Measurements from ENCODE around the gene AKT3.

DNA sequence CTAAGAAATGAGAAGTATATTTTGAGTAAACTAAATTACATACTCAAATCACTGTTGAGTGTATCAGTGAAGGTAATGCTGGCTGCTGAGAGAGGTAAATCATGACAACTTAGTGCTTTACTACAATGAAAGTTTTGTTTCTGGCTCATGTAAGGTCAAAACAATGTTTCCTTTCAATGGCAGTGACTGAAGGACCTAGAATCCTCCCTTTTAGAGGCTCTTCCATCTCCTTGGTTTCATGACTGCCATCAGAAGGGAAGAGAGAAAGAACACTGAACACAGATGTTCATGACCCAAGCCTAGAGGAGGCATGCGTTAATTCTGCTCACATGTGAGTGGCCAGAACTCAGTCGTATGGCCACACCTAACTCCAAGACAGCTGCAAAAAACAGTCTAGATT, 130.6 kb downstream of the AKT3 start:
- TF ChIP-seq, protein P1, sequence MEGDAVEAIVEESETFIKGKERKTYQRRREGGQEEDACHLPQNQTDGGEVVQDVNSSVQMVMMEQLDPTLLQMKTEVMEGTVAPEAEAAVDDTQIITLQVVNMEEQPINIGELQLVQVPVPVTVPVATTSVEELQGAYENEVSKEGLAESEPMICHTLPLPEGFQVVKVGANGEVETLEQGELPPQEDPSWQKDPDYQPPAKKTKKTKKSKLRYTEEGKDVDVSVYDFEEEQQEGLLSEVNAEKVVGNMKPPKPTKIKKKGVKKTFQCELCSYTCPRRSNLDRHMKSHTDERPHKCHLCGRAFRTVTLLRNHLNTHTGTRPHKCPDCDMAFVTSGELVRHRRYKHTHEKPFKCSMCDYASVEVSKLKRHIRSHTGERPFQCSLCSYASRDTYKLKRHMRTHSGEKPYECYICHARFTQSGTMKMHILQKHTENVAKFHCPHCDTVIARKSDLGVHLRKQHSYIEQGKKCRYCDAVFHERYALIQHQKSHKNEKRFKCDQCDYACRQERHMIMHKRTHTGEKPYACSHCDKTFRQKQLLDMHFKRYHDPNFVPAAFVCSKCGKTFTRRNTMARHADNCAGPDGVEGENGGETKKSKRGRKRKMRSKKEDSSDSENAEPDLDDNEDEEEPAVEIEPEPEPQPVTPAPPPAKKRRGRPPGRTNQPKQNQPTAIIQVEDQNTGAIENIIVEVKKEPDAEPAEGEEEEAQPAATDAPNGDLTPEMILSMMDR (IDR thresholded peaks at IDR 0.05), result no peak
- TF ChIP-seq POLR2A (IDR thresholded peaks at IDR 0.05), result no peak

Measured in heart left ventricle (tissue), 13 donors.